ENCODE measurements around the gene CENPF.

GRCh38 chr1:214570442-214570841 lies 32.6 kb upstream of the CENPF start:
- TF ChIP-seq CTCF (IDR thresholded peaks at IDR 0.05) (no peak), POLR2A (IDR thresholded peaks at IDR 0.05) (no peak)
